Kidney capillary endothelial cell (primary cell): Measurements from ENCODE around the gene PAX1.

Experiments used
- DNase-seq: peaks from one replicate; pipeline ENCODE4 v3.0.0-alpha.2; 2018; ENCODE audit warnings: low spot score

PAX1 gene

DNA sequence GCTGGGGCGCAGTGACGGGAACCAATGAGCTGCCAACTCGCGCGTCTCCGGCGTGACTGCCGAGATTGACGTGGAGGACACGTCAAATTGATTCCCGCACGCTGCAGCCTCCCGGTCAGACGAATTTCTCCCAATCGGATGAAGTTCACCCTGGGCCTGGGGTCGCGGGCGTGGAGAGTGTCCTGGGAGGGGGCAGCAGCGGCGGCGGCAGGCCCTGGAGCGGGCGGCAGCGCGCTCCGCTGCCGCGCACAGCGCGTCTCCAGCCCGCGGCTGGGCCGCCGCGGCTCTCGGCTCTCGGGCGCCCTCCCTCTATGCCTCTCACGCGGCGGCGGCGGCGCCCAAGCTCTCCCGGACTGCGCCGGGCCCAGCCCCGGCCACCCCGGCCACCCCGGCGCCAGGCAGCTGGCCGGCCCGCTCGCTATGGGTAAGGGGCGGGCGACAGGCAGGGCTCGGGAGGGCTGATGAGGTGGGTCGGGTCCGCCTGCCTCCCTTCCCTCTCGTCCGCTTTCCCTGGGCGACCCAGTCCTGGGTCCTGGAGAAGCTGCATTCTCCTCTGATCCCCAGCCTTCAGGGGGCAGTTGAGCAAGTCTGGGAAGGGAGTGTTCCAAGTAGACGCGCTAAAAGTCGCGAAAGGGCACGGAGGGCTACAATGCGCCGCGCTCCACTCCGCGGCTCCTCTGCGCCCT is at the start of gene PAX1:
PAX1 (plus strand) TSS at position 90 of the 686 bp plus-strand sequence; CDS start at position 139, 49 bp downstream.
- no peak for DNase-seq

DNA sequence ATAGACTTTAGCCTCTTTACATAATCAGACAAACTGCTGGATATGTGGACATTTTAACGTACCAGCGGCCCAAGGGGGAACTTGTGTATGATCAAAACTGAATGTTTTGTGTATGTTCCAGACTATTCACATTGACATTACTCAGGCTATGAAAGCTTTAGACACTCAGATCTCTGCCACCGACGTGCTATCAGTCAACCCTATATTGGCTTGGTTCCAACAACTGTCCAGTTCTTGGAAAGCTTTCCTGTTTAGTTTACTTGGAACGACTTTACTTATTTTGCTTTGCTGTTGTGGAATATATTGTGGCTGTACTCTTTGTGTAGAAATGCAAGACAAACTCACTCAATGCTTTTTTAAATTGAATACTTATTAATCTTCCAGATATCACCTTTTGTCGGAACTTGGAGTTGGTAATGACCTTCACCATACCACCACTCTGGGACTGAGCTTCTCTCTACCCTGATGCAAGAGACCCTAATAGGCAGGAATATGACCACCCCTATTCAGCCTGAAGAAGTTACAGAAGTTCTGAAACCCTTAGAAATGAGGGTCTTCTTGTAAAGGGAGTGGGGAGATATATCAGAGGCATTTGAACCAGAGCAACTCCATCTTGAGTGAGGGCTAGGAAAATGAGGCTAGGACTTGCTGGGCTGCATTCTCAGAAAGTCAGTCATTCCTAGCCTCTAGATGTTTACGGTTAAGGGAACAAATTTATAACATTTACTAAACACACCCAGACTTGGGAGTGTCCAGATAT is 49.0 kb upstream of the PAX1 start:
- no peak for DNase-seq

DNA sequence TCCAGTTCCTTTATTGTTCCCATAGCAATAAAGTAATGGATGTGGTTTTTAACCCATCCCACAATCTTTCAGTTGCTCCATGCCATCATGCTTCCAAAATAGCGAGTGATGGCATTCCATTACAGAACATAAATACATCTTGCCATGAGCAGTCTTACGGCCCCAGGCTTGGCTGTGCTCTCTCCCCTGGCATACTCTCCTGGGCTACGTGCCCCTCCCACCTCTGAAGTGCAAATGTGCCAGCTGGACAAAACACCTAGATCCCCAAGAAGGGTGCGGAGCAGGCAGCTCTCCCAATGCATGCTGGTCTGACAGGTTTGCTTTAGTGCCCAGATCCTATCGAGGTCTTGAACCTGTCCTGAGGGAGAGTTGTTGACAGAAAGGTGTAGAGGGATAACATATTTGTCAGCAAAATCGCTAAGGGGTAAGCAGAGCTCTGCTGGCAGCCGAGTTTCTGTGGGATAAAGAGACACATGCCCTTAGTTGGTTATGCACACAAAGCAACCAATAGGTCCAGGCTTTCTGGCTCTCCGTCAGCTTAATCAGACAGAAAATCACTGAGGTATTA is 43.9 kb upstream of the PAX1 start:
- DNase-seq: no peak

DNA sequence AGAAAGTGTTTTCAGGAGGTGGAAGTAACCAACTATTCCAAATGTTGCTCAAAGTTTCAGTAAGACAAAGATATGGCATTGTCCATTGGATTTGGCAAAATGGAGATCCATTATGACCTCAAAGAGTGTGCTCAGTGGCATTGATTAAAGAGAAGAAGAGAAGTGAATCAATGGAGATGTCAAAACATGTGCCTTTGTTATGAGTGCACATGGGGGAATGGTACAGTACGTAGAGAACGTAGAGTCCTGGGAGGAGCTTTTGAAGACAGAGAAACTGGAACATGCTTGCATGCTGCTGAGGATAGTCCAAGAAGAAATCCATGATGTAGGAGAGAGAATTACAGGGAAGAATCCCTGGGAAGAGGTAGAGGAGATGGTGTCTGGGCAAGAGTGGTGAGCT is 42.0 kb upstream of the PAX1 start:
- DNase-seq: no peak

DNA sequence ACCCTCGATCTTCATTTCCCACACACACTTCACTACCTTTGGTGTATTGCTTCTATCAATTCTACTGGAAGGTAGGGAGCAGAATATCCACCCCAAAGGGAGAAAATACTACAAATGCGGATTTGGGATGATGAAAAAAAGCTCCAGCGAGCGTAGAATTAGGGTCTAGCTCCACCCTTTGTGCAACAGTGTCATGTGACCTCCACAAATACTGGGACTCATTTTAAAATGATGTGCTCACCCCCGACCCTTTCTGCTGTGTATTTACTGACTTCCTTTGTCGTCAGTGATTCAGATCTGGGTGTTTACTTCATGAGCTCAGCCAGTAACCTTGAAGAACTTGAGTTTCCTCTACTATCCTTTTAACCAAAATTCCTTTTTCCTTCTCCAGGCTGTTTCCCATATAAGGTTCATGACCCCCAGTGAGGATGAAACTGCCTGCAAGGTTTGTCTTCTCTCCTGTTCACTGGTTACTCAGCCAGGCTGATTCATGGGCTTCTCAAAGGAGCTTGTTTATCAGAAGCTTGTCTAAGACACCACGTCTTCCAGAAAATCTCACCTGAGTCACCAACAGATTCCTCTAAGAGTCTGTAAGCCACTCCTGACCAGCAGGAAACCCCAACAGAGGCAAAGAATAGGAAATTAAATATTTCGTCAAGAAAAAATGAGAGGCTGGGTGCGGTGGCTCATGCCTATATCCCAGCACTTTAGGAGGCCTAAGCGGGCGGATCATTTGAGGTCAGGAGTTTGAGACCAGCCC is 39.6 kb upstream of the PAX1 start:
- DNase-seq: no peak

DNA sequence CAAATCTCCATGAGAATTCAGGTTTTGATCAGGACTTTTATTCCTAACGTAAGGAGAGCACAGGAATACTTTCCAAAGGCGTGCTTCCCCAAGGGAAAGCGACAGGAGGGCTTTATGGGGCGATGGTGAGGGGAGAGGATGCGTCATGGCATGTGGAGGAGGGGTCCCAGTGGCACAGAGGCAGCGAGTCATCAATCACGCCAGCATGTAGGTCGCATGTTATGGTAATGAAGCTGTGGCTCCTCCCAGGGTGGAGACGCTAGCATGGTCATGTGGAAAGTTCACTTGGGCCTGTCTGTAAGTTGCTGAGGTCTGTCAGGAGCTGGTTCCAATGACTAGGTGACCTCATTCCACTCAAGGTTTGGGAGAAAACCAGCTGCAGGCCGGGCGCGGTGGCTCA is 35.3 kb upstream of the PAX1 start:
- DNase-seq: no peak

DNA sequence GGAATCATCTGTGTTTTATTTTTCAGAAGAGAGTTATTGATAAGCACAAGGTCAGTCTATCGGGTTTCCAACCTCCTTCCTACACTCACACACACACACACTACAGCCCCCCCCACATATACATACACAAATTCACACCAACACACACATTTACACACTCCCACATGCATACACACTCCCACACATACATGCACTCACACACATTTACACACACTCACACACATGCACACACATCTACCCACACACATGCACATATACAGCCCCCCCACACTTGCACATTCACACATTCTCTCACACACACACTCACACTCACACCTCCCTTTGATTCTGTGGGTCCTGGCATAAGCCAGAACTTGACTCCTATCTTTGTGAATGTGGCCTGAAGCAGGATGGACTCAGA is 34.5 kb upstream of the PAX1 start:
- DNase-seq: no peak

DNA sequence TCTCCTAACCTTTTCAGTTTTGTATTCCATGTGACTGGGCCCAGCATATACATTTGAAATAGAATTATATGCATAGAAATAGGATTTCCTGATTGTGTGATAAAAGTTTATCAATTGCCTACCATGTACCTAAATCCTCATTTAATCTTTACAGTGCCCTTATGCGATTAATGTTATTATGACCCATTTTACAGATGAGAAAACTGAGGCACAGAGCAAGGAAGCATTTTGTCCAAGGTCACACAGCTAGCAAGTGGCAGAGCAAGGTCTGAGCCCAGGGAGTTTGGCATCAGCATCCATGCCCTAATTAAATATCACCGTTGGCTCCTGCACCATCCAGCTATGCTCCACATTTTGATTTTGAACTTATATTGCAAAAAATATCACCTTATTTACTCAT is 28.2 kb upstream of the PAX1 start:
- no peak for DNase-seq

DNA sequence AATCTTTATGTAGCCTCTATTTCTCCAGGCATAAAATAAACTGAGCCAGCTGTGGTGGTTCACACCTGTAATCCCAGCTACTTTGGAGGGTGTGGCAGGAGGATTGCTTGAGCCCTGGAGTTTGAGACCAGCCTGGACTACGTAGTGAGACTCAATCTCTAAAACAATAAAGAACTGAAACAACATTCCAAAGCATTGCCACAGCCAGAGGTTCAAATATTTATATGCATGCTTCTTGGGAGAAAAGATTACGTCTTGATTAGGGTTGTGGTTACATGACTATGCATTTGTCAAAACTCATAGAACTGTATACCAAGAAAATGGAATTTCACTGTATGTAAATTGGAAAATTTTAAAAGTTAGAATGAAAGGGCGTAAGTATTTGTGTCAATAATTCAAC is 27.7 kb upstream of the PAX1 start:
- no peak for DNase-seq

DNA sequence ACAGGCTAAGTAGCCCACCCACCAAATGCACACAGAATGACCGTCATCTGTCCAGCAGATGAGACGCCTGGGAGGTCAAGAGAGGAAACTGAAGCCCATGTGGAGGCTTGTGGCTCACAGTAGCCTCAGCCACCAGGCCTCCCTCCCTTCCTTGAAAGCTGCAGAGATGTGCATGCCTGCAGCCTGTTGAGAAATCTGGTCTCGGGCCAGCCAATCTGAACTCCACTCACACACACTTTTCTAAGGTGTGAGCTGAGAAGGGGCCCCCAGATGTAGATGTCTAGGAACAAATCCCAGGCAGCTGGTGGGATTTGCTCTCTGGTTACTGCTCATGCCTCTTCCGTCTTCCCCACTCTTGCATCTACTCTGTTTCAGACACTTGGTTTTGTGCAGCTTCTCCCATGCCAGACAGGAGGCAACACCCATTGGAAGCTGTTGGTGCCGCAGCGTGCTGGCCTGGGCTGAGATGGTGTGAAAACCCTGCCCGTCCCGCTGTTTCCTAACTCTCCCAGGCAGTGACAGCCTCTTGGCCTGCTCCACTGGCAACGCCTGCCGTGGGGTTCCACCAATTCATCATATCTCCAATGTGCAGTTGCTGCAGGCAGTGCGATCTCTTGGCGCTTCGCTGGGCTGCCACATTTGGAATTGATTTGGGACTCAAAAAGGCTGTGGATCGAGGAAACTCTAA is 24.1 kb upstream of the PAX1 start:
- DNase-seq: no peak

DNA sequence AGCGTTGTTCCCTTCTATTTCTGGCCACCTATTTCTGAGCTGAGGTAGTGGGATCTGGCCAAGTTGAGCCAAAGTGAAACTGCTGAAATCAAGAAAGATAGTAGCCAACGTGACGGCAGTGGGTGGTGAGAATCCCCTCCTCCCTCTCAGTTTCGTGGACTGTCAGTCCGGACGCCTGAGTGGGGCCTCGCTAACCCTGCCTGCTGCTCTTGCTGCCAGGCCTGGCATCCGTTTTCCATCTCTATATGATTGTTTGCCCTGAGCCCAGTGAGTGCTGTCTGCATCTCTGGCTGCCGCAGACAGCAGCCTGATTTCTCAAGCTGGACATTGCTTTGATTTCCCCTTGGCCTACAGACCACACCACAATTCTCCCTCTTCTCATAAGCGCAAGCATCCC is 23.5 kb upstream of the PAX1 start:
- DNase-seq: no peak

DNA sequence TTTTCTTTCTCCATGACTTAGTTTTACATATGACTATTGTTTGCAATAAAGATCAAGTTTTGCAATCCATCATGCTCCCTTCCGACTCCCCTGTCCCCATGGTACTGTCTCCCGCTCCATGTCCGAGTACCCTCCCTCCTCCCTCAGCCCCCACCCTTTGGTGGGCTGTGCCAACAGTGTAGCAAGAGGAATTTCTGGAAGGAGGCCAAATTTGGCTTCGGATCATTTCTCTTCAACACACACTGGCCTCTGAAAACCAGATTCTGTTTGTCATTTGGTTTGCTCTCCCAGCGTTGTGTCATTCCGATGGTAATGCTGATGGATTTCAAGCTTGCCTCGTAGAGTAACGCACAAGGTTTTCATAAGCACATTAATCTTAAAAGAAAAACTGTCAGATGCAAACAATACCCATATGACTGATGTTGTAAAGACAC is 22.9 kb upstream of the PAX1 start:
- no peak for DNase-seq

DNA sequence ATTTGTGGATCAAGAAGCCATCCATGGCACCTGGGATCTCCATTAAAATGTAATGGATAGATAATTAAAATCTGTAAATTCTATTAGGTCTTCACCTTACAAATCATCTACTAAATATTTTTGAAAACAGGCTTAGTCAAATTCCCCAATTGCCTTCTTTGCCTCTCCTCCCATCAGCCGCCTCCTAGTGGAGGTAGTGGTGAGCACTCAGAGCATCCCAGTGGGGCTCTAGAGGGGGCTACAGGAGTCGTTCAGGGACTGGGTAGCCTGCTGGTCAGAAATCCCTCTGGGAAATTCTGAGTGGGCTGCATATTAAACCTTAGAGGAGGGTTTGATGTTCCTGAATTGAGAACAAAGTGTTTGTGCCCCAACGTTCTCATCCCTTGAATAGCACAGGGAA is 20.8 kb upstream of the PAX1 start:
- DNase-seq: no peak

DNA sequence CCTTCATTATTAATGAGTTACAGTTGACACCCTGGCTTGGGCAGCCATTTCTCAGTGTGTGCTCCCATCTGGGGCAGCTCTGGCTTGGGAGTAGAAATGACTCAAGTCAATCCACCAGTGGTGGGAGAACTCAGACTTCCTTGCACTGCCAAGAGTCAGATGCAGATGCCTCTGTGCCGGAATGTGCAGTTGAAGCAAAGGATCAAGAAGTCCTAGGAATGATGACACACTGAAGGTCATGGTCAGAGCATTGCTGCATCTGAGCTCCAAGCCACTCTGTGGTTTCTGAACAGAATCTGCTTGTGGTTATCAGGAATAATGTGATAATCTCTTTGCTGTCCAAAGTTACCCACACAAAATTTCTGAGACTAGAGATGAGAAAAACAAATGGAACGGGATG is 19.5 kb upstream of the PAX1 start:
- DNase-seq: no peak

DNA sequence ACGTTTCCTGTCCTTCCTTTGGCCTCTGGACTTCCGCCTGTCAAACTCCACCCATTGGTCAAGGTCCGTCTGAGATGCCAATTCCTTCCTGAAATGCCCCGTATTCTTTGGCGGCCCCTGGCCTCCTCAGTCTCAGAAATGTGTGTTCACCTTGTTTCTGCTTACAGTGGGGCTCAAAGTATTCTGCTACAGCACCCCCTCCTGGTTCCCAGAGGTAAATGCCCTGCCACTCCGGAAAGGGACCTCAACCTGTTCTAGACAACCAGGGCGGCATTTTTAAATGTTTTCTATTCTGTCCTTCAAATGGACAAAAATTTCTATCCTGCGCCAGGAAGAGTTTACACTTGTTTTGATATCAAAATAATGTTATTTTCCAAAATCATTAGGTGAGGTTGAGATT is 12.1 kb upstream of the PAX1 start:
- DNase-seq: no peak

DNA sequence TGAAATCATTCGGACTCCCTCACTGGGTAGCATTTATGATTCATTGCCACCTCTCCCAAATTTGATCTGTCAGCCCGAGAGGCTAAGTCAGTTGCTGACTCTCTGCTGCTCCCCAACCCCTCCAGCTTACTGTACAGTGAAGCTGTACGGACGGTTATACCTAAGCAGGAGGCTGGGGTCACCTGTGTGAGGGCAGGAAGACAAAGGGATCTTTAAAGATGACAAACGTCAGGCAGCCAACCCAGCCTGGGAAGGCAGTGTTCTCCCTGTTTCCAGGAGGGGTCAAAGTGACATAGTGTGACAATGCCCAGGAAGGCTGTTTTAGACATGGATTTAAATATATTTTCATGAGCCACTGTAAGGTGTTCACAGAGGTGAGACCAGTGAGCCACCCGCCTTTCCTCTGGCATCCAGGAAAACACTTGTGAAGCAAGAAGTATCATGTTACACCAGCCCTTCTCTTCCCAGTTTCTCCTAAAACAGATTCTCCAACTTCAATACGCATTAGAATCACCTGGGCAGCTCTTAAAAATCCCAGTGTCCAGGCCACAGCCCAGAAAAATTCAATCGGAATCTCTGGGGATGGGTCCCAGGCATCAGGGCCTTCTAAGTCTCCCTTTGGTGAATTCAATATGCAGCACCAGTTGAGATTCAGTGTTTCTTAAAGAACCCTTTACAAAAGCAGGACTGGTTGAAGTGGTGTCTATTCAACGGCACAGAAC is 6.8 kb upstream of the PAX1 start:
- no peak for DNase-seq

DNA sequence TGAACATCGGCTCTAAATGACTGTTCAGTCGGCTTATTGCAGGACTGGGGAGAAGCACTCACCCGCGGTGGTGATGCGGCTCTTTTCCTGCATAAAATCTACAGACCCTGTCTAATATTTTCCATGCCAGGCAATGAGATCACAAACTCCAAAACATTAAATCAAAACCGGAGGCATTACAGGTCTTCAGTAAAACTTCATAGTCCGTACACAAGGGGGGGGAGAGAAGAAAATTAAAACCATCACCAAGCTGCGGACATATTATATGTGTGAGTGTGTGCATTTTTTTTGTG is 6.3 kb upstream of the PAX1 start:
- DNase-seq: no peak

DNA sequence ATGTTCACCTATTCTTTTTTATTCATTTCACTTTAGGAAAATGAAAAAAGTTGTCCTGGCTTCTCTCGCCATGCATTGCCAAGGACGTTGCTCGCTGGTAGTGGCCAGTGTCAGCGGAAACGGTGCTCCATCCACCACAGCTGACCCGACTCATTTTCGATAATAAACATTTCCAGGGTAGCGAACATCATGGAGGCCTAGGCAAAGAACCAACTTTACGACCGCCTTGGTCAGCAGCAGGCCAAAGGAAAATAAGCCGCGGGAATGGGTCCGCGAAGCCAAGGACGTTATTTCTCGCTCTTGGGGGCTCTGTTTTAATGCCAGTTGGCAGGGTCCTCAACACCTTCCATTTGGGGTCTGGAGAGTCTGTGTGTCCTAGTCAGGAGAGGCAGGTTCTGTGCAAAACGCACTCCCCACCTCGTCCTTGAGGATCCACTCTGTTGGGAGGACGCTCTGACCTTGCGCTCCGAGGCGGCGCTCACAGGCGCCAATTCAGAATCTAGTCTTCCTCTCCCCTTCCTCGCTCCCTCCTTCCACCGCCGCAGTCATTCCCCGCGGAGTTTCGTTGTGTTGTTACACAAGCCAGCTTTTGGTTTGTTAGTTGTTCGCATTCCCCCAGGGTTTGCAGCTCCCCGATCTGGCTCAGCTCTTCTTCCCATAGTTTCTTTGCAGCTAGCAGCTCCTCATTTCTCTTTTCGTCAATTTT is 4.1 kb upstream of the PAX1 start:
- DNase-seq: no peak

DNA sequence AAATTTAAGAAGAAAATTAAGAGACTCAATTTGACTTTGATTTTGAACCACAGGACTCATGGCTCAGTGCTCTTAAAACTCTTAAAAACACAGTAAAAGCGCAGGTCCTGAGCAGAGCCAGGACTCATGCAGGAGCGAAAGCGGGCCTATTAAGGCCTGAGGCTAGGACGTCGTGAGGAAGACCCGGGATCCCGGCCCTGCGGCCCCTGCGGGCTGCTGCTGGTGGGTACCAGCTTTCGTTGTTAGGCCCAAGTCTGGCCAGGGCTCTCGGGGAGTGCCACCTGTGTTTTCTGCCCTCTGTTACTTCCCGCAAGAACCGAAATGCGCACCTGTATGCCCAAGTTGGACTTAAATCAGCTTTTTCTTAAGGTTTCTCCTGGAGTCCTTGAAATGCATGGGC is 3.4 kb upstream of the PAX1 start:
- DNase-seq: no peak

DNA sequence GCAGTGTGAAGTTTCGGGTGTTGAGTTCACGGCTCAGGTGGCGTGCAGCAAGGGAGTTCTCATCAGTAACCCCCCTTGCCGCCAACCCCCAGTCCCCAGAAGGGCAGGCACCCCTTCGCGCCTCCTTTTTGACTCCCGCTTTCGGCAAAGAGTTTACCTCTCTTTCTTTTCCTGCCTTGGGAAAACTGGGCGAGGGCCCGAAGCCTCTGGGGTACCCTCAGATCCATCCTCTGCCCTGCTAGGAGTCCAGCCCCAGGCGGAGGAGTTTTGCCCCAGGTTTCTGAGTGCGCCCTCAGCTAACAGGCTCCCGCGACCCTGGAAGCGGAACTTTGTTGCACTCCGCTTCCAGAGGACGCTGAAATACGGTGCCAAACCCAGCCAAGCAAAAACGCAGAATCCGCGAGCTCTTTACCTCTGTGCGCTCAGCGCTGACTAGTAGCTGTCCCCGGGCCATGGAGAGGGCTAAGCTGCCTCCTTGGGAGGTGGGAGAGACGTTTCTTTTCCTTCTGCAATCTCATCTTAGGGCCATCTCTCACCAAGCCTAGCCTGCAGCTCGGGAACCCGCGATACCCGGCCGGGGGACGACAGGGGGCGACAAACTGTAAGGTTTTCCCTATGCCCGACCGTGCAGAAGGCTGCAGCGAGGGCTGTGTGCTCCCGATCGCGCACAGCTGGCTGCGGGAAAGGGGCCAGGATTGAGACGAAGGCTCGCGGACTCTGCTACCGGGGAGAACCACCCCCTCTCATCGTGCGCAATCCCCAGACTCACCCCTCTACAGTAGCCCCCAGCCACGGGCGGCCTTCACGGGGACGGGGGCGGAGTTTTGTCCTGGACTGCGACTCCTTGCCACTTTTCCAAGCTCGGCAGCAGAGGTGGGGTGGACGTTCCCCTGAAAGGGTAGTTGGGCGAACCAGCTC is 2.7 kb upstream of the PAX1 start:
- peak; percentile 26 for DNase-seq
